T-helper 2 cell treated with Interferon-gamma antibody and Interleukin-4, amounts not matched to agents 100 ng/mL and 5 ng/mL, for 36 hours (primary cell): Measurements from ENCODE around the gene CCDC73. TPM values are rescaled to one million over a fixed set of nuclear protein-coding genes. Genes with fewer than 3 reads are reported as not detected.
"Not testable (repeated sequence)": the region's sequence is repeated elsewhere in the genome, so short reads cannot be mapped to it uniquely, and the experiment has no call there.

Experiments used
- intact Hi-C: fragments of 100-400 bp; cut with micrococcal nuclease; formaldehyde crosslinking; loops from one replicate; pipeline ENCODE4 v1.15.1; 2023
- total RNA-seq: library from RNA; stranded (reverse); gene quantifications from 2 replicates; pipeline ENCODE4 v1.2.3, GENCODE V29; 2022

The CCDC73 gene
- total RNA-seq, 1 donor from 2014 or later, result 0.11 TPM

DNA sequence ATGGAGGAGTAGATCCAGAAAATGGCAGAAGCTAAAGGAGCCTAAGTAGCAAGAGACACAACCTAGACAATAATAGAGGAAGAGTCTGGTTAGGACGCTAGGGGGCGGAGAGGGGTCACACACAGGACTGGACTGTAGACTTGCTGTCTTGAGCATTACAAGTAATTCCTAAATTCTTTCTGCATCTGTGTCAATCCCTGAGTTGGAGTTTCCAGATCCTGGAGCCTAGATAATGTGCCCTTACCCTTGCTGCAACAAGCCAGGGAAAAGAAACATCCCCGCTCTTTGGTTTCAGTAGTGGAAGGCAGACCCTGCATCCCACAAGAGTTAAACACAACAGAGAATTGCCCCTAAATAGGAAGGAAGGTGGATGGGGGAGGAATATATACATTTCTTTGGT lies 14.9 kb upstream of the CCDC73 start:
- intact Hi-C loops, result loop anchor here (2.0 kb wide), 2 partner anchors 19 to 255 kb away; partner anchors contain the start of gene PRRG4

DNA sequence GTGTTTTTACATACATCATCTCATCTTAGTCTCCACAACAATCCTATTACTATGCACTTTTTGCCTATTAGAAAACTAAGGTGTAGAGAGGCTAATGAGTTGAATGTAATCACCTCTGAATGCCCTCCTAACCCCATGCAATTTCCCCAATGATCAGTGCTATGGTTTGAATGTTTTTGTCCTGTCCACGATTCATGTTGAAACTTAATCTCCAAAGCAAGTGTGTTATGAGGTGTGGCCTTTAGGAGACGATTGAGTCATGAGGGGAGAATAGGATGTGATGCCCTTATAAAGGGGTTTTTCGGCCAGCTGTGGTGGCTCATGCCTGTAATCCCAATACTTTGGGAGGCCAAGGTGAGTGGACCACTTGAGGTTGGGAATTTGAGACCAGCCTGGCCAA lies 2.0 kb upstream of the CCDC73 start:
- intact Hi-C loops, result no loop called here

DNA sequence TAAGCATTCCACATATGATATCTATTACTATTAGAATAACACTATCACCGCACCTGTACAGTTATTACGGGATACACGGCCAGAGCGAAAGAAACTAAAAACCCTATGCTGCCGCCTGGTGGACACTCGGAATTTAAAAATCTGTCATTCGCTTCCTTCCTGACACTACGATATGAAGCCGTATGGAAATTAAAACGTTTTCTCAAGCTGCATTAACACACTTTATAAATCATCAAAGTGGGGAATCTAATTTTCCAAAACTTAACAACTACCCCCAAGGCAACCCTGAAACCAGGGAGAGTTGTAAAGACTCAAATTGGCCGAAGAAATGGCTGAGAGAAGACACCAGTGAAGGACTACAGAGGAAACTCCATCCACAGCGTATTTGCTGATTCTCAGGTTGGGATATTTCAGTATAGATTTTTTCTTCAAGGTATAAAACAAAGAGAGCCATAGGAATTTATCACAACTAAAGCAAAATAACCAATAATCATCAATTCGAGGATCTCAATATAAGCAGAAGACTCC lies 1.4 kb downstream of the CCDC73 start:
- intact Hi-C loops, result loop anchor here (1.0 to 2.0 kb wide), 2 partner anchors 44 to 419 kb away; no protein-coding TSS in a partner anchor

DNA sequence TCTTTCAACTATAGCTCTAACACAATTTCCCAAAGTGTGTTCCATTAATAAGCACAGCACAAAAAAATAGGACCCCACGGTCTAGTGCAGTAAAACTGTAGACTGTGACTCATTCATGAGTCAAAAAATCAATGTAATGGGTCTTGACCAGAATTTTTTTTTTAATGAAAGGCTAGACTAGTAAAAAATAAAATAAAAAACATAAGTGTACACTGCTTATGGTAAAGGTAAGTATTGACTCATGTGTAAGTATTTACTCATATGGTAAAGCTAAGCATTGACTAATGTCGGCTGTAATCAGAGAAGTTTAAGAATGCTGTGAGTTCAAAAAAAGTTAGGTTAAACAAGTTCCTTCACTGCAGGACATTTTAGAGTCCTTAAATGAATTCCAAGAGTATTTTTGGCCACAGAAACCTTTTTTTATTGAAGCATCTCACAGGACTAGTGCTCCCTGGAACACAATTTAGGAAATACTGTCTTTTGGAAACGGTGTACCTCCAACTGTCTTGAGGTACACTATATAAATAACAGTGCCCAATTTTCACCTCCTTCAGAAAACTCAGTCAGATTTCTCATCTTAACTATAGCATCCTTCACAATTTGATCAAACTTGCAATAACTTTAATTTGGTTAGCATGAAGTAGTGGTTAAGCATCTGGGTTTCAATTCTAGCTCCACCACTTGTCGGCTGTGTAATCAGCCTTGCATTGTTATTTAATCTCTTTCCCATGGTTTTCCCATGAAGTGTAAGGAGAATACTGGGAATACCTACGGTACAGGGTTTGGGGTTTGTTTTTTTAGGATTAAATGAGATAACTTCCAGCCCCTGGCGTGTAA lies 2.1 kb downstream of the CCDC73 start:
- intact Hi-C loops, result loop anchor here (2.0 kb wide), 1 partner anchor 44 kb away; no protein-coding TSS in a partner anchor

GRCh38 chr11:32790916-32791315 lies 3.5 kb downstream of the CCDC73 start:
- intact Hi-C loops, result no loop called here

DNA sequence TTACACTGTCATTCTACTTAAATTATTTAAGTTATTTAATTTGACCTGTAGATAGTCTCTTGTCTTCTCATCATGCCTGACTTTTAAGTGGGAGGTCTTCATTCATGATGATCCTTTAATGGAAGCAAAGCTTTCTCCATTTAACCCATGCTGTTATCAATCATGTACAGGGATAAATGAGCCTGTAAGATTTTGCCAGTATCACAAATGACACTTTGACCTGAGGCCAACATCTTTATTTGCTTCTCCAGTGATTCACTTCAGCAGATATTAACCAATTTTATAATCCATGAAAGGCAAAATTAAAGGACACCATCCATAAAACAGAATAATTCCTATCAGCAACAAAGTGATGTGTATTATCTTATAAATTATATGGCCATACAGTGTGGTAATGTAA lies 7.7 kb downstream of the CCDC73 start:
- intact Hi-C loops, result no loop called here

DNA sequence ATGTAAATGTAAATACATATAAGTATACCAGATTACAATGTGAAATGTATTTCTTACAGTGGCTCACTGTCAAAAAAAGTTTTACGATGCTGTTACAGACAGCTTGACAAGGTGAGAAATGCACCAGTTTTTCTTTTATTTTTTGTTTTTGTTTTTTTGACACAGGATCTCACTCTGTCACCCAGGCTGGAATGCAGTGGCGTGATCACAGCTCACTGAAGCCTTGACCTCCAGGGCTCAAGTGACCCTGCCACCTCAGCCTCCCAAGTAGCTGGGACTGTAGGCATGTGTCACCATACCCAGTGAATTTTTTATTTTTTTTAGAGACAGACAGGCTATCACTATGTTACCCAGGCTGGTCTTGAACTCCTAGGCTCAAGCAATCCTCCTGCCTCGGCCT lies 9.2 kb downstream of the CCDC73 start:
- intact Hi-C loops, result no loop called here

- intact Hi-C loops, result no loop called here
These were observed 12.7 kb downstream of the CCDC73 start for GRCh38 chr11:32781721-32782120.

DNA sequence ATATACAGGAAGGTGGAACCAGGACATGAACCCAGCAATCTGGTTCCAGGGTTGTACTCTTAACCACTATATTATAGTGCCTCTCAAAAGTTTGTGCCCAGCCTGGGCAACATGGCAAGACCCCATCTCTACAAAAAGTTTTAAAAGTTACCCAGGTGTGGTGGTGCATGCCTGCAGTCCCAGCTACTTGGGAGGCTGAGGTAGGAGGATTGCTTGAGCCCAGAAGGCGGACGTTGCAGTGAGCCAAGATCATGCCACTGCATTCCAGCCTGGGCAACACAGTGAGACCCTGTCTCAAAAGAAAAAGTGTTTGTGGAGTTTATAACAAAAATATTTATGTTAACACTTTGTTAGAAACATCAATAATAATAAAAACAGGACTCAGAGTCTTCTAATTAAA lies 13.6 kb downstream of the CCDC73 start:
- intact Hi-C loops, result not testable (repeated sequence)

DNA sequence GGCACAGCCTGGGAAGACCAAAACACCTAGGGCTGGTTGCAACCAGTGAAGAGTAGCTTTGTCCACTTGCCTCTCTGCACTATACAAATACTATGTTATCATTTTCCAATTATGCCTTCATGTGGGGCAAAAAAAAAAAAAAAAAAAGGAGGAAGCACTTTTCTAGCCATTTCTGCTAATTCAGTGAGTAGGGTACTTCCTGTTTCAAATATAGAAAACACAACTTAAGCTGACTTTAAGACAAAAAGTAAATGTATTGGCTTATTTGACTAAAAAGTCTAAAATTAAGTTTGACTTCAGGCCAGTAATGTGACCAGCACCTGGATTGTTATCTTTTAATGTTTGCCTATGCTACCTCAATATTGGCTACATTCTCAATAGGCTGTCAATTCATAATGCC lies 15.3 kb downstream of the CCDC73 start:
- intact Hi-C loops, result no loop called here

GRCh38 chr11:32775908-32776307 lies 18.6 kb downstream of the CCDC73 start:
- intact Hi-C loops, result no loop called here

- intact Hi-C loops, result no loop called here
These were observed 20.4 kb downstream of the CCDC73 start for GRCh38 chr11:32774081-32774480.

DNA sequence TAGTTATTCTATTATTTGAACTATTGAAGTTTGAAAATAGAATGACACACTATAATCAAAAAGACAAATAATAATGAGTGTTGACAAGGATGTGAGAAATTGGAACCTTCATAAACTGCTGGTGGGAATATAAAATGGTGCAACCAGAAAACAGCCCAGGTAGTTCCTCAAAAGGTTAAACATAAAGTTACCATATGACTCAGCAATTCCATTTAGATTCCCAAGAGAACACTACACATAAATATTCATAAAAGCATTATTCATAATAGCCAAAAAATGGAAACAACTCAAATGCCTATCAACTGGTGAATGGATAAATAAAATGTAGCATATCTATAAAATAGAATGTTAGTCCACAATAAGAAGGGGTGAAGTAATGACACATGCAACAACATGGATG lies 21.7 kb downstream of the CCDC73 start:
- intact Hi-C loops, result no loop called here

DNA sequence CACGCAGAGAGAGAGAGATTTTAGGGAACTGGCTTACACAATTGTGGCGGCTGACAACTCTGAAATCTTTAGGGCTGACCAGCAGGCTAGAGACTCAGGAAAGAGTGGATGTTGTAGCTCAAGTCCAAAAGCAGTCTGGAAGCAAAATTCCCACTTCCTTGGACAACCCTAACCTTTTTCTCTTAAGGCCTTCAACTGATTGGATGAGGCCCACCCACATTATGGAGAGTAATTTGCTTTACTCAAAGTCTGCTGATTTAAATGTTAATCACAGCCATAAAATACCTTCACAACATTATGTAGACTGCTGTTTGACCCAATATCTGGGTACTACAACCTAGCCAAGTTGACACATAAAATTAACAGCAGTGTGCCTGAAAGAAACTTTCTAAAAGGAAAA lies 32.7 kb downstream of the CCDC73 start:
- intact Hi-C loops, result not testable (repeated sequence)

GRCh38 chr11:32758291-32758690 lies 36.2 kb downstream of the CCDC73 start:
- intact Hi-C loops, result no loop called here

DNA sequence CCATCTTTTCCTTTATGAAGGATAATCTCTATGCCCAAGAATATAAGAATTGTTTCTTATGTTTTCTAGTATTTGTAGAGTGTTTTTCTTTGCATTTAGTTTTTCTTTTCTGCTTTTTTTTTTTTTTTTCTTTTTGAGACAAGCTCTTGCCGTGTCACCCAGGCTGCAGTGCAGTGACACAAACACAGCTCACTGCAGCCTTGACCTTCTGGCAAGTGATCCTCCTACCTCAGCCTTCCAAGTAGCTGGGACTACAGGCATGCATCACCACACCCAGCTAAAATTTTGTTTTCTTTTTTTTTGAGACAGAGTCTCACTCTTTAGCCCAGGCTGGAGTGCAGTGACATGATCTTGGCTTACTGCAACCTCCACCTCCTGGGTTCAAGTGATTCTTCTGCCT lies 41.3 kb downstream of the CCDC73 start:
- intact Hi-C loops, result not testable (repeated sequence)

- intact Hi-C loops, result no loop called here
These were observed 42.5 kb downstream of the CCDC73 start for GRCh38 chr11:32752001-32752400.

DNA sequence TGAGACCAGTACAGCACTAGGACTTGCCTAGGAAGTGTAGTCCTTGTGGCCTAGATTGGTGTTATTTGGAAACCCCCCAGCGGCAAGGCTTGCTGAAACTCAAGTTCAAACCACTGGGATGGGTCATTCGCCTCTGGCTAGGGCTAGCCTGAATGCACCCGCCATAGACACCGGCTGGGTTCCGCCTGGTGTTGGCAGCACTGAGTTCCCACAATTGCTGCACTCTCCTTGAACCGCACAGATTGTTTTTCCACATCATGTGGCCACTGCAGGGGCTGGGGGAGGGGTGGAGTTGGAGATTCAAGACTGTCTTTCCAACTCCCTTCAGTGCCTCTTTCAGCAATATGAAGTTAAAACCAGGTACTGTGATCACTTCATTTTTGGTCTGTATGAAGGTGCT lies 43.1 kb downstream of the CCDC73 start:
- intact Hi-C loops, result no loop called here

- intact Hi-C loops, result no loop called here
These were observed 64.5 kb downstream of the CCDC73 start for GRCh38 chr11:32729976-32730375.

DNA sequence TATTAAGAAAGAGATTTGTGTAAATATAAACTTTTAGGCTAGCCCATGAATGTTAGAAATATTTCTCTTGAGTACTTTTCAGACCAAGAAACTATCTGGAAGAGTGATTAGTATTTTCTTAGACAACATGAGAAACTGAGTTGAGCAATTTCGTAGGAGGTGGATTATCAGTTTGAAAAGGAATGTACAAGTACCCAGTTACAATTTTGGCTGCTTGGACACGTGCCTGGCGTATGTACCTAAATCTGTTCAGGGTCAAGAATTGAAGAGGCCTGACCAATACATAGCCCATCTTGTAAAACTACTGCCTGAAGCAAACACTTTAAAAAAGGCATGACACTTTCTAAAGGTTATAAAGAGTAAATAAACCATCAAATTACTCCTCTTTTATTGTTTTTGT lies 71.1 kb downstream of the CCDC73 start:
- intact Hi-C loops, result no loop called here

DNA sequence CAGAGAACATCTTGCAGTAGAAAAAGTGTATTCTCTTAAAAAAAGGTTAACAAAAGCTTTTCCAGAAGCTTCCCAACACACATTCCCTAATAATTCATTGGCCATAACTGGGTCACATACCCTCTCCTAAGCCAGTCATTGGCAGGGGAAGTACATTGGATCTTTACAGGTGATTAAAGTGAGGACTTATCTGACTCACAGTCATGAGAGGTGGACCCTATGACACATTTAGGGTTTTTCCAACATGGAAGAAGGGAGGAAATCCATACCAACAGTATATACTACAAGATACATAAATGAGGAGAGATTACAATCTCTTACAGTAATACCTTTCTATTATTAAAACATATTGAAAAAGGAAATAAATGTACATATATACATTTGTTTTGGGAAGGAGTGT lies 72.2 kb downstream of the CCDC73 start:
- intact Hi-C loops, result no loop called here

DNA sequence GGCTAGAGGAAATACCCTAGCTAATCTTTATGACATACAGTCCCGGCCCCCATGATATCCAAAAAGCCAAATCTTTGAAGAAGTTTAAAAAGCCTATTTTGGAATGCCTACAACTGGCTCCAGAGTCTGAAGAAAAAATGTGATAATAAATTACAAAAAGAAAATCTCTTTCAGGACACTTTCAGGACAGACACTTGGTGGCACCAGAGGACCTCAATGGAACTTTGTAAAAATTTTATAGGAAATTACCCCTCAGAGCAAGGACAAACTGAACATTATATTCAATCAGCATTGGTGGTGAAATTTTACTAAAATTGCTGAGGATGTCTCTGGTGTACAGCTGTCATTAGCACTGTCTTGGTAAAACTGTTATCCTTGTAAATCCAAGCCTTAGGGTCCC lies 81.0 kb downstream of the CCDC73 start:
- intact Hi-C loops, result no loop called here

- intact Hi-C loops, result not testable (repeated sequence)
These were observed 85.5 kb downstream of the CCDC73 start for GRCh38 chr11:32708978-32709377.
